IMR-90 (cell line): Measurements from ENCODE around the gene GARIN3. TPM values are rescaled to one million over a fixed set of nuclear protein-coding genes. Genes with fewer than 3 reads are reported as not detected.

Source experiments
- ATAC-seq: fragments of 200-7000 bp; cut with Tn5 transposase; 2 replicates; pipeline ENCODE4 v1.9.1; 2020; ENCODE audit warnings: low read depth, mild to moderate bottlenecking, moderate library complexity
- BruUV-seq: library from RNA; stranded (reverse); fragments of 400-500 nt; replicated peaks from 2 replicates; lab custom pipeline; 2021; lab: Mats Ljungman, UMichigan
- CTCF ChIA-PET: fragments of 300-600 bp; formaldehyde crosslinking; extraction: SDS; loops from one replicate; lab custom pipeline; 2021; ENCODE audit warnings: antibody characterized with exemption; lab: Yijun Ruan, JAX
- POLR2A ChIA-PET: fragments of 300-600 bp; sonication (Branson Sonifier 250); formaldehyde crosslinking; loops from one replicate; lab custom pipeline; 2022; ENCODE audit warnings: antibody characterized with exemption; ENCODE audit not compliant: unreplicated experiment; lab: Charles Lee
- DNase-seq: peaks from one replicate; pipeline ENCODE4 v3.0.0; 2013
- H2AFZ ChIP-seq: replicated peaks from 2 replicates; pipeline ENCODE3; 2013; ENCODE audit warnings: low read length, mild to moderate bottlenecking; ENCODE audit not compliant: poor library complexity
- H2AK5ac ChIP-seq: 2 replicates; pipeline ENCODE4 v1.6.1; 2013; ENCODE audit warnings: low read depth, low read length, inconsistent platforms
- H2AK9ac ChIP-seq: replicated peaks from 2 replicates; pipeline ENCODE3; 2013; ENCODE audit warnings: mild to moderate bottlenecking, low read depth, low read length, moderate library complexity; ENCODE audit not compliant: poor library complexity
- H2BK120ac ChIP-seq: 2 replicates; pipeline ENCODE4 v1.6.1; 2013; ENCODE audit warnings: low read depth, low read length, inconsistent platforms
- H2BK15ac ChIP-seq: 3 replicates; pipeline ENCODE4 v1.6.1; 2013; ENCODE audit warnings: low read depth, low read length, inconsistent platforms
- H2BK20ac ChIP-seq: 2 replicates; pipeline ENCODE4 v1.6.1; 2013; ENCODE audit warnings: low read depth, mild to moderate bottlenecking, inconsistent platforms, low read length, moderate library complexity
- H2BK5ac ChIP-seq: 2 replicates; pipeline ENCODE4 v1.6.1; 2013; ENCODE audit warnings: mild to moderate bottlenecking, low read depth, low read length, inconsistent platforms; ENCODE audit not compliant: poor library complexity, severe bottlenecking
- H3K14ac ChIP-seq: replicated peaks from 2 replicates; pipeline ENCODE4 v1.6.1; 2013; ENCODE audit warnings: low read depth, low read length, inconsistent platforms
- H3K18ac ChIP-seq: 2 replicates; pipeline ENCODE4 v1.6.1; 2013; ENCODE audit warnings: low read depth, low read length, control low read depth
- H3K23ac ChIP-seq: 2 replicates; pipeline ENCODE4 v1.6.1; 2013; ENCODE audit warnings: low read depth, low read length, inconsistent platforms
- H3K27ac ChIP-seq: 2 replicates; pipeline ENCODE4 v1.5.1; 2013; ENCODE audit warnings: mild to moderate bottlenecking, control low read depth, low read length; ENCODE audit not compliant: insufficient read depth
- H3K27me3 ChIP-seq: 2 replicates; pipeline ENCODE4 v1.6.1; 2013; ENCODE audit warnings: low read length; ENCODE audit not compliant: control insufficient read depth, insufficient read depth
- H3K36me3 ChIP-seq: 2 replicates; pipeline ENCODE4 v1.6.1; 2013; ENCODE audit warnings: low read length, mixed read lengths; ENCODE audit not compliant: control insufficient read depth, insufficient read depth
- H3K4ac ChIP-seq: 2 replicates; pipeline ENCODE4 v1.6.1; 2013; ENCODE audit warnings: low read depth, low read length, inconsistent platforms
- H3K4me1 ChIP-seq: 2 replicates; pipeline ENCODE4 v1.6.1; 2013; ENCODE audit warnings: low read length, mixed read lengths; ENCODE audit not compliant: control insufficient read depth, insufficient read depth
- H3K4me2 ChIP-seq: 2 replicates; pipeline ENCODE4 v1.6.1; 2013; ENCODE audit warnings: low read depth, mild to moderate bottlenecking, control low read depth, low read length, moderate library complexity
- H3K4me3 ChIP-seq: 2 replicates; pipeline ENCODE4 v1.5.1; 2013; ENCODE audit warnings: low read depth, mild to moderate bottlenecking, control low read depth, low read length, moderate library complexity; ENCODE audit not compliant: insufficient read depth
- H3K56ac ChIP-seq: 2 replicates; pipeline ENCODE4 v1.6.1; 2013; ENCODE audit warnings: low read length, inconsistent platforms; ENCODE audit not compliant: insufficient read depth; ENCODE audit errors: extremely low read depth
- H3K79me1 ChIP-seq, 2 experiments: 2 replicates each; pipeline ENCODE4 v1.6.1; 2013; ENCODE audit warnings: low read length in 2 of 2, inconsistent platforms in 1 of 2, low read depth in 1 of 2
- H3K9ac ChIP-seq: 2 replicates; pipeline ENCODE4 v1.6.1; 2013; ENCODE audit warnings: low read depth, low read length, control low read depth
- H3K9me1 ChIP-seq: 2 replicates; pipeline ENCODE4 v1.6.1; 2013; ENCODE audit warnings: low read length, inconsistent platforms; ENCODE audit not compliant: insufficient read depth
- H3K9me3 ChIP-seq: 2 replicates; pipeline ENCODE4 v1.6.1; 2013; ENCODE audit warnings: low read length; ENCODE audit not compliant: control insufficient read depth, insufficient read depth
- H4K20me1 ChIP-seq: 2 replicates; pipeline ENCODE4 v1.6.1; 2013; ENCODE audit warnings: low read length, inconsistent platforms; ENCODE audit not compliant: insufficient read depth
- H4K5ac ChIP-seq: 2 replicates; pipeline ENCODE4 v1.6.1; 2013; ENCODE audit warnings: mild to moderate bottlenecking, low read depth, low read length, control low read depth
- H4K8ac ChIP-seq, 2 experiments: 2 replicates each; pipeline ENCODE4 v1.6.1; 2013; ENCODE audit warnings: low read depth in 2 of 2, low read length in 2 of 2, control low read depth in 1 of 2, inconsistent platforms in 1 of 2
- H4K91ac ChIP-seq: 2 replicates; pipeline ENCODE4 v1.6.1; 2013; ENCODE audit warnings: low read depth, low read length, inconsistent platforms; ENCODE audit not compliant: insufficient read depth
- CEBPB ChIP-seq: IDR thresholded peaks from 2 replicates; pipeline ENCODE4 v1.6.1; 2012; ENCODE audit warnings: low read depth, low read length, improper control_type of control experiment
- MAFK ChIP-seq: IDR thresholded peaks from 2 replicates; pipeline ENCODE4 v1.6.1; 2012; ENCODE audit warnings: low read depth, low read length, improper control_type of control experiment
- dilution Hi-C: fragments of 300-500 bp; cut with HindIII; formaldehyde crosslinking; loops from one replicate; pipeline ENCODE4 v1.14.3; 2018; ENCODE audit warnings: low sequenced_read_pairs; ENCODE audit not compliant: unreplicated experiment
- in situ Hi-C: fragments of 300-500 bp; cut with MboI; formaldehyde crosslinking; loops from 3 replicates; pipeline ENCODE4 v1.14.3; 2019; ENCODE audit warnings: low sequenced_read_pairs, inconsistent platforms, mixed read lengths
- intact Hi-C: fragments of 100-400 bp; cut with micrococcal nuclease; formaldehyde crosslinking; loops from 2 replicates; pipeline ENCODE4 v1.10.0; 2022
- polyA plus RNA-seq, 3 experiments: library from polyadenylated mRNA; depleted of rRNA; stranded (reverse); fragments of >200 nt; gene quantifications; 2 replicates each; pipeline ENCODE4 v1.2.3, GENCODE V29; 2012; ENCODE audit warnings: low replicate concordance in 1 of 3
- total RNA-seq: library from RNA; depleted of rRNA; stranded (reverse); fragments of >200 nt; gene quantifications from 2 replicates; pipeline ENCODE4 v1.2.3, GENCODE V29; 2012
- TF ChIP-seq, protein P1 (sequence below): fragments of 150-350 bp; IDR thresholded peaks from 2 replicates; pipeline ENCODE4 v1.6.1; 2017; ENCODE audit warnings: mild to moderate bottlenecking, antibody characterized with exemption, low read length, low read depth
- TF ChIP-seq, protein P2 (sequence below): conservative IDR thresholded peaks from 2 replicates; pipeline ENCODE4 v1.5.1; 2012; ENCODE audit warnings: mild to moderate bottlenecking, low read depth, low read length, improper control_type of control experiment

The GARIN3 gene
- total and polyA plus RNA-seq, 2 of the 4 experiments (the other 2 are of a cell fraction), result not detected

DNA sequence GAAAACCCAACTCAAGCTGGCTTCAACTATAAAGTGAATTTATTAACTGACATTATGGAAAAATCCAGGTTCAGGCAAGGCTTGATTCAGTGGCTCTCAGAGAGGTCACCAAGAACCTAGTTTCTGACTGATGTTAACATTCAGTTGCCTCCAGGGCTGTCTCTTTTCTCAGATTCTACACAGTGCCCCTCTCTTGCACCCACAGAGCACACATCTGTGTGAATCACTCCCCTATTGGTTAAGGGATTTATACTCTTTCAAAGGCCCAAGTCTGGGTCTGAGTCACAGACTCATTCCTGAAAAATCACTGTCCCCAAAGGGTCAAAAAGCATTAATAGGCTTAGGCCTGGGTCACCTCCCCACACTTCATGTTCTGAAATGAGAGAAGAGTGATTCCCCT is 51.1 kb downstream of the GARIN3 start:
- H3K14ac ChIP-seq, result no peak overlapping the region

More for the DNA sequence above, 51.1 kb downstream of the GARIN3 start:
- ATAC-seq, result no peak
- H3K27ac ChIP-seq, result no peak overlapping the region
- H3K36me3 ChIP-seq, result no peaks in the 10 kb centered on the region
- H3K18ac ChIP-seq, result no peak overlapping the region
- H3K9ac ChIP-seq, result no peak overlapping the region
- no peak overlapping the region for H3K4ac ChIP-seq
- dilution Hi-C loops (no loop called here), in situ Hi-C loops (no loop called here), intact Hi-C loops (no loop called here)
- no peak overlapping the region for H3K56ac ChIP-seq
- no peak overlapping the region for H2BK120ac ChIP-seq
- H4K5ac ChIP-seq, result no peak overlapping the region
- no peak for DNase-seq
- H3K4me3 ChIP-seq, result no peak overlapping the region
- POLR2A ChIA-PET, result no interaction called here
- no peak overlapping the region for H3K4me2 ChIP-seq
- H2AK9ac ChIP-seq, result no peak overlapping the region
- no peaks in the 10 kb centered on the region for H3K9me1 ChIP-seq
- no peak overlapping the region for H2BK20ac ChIP-seq
- CTCF ChIA-PET, result interaction anchor here (1.9 kb wide), 1 partner anchor 28 kb away, joined by 5 read pairs; the partner anchor contains the start of gene MED7
- no peaks in the 10 kb centered on the region for H3K27me3 ChIP-seq
- H3K4me1 ChIP-seq, result peaks cover 2% of the 10 kb centered on the region; the same call in 1 of the 2 replicates
- H2AFZ ChIP-seq, result no peak overlapping the region
- no peak overlapping the region for H4K8ac ChIP-seq
- H2BK5ac ChIP-seq, result no peak overlapping the region
- no peaks in the 10 kb centered on the region for H4K20me1 ChIP-seq
- no peak overlapping the region for H2AK5ac ChIP-seq
- H3K9me3 ChIP-seq, result no peaks in the 10 kb centered on the region
- H4K91ac ChIP-seq, result no peak overlapping the region
- no peak overlapping the region for H2BK15ac ChIP-seq
- no peak overlapping the region for H3K23ac ChIP-seq
- no peaks in the 10 kb centered on the region for H3K79me1 ChIP-seq
- BruUV-seq, result no TSS peak
- TF ChIP-seq, protein P1, sequence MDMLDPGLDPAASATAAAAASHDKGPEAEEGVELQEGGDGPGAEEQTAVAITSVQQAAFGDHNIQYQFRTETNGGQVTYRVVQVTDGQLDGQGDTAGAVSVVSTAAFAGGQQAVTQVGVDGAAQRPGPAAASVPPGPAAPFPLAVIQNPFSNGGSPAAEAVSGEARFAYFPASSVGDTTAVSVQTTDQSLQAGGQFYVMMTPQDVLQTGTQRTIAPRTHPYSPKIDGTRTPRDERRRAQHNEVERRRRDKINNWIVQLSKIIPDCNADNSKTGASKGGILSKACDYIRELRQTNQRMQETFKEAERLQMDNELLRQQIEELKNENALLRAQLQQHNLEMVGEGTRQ, result no peak
- TF ChIP-seq, protein P2, sequence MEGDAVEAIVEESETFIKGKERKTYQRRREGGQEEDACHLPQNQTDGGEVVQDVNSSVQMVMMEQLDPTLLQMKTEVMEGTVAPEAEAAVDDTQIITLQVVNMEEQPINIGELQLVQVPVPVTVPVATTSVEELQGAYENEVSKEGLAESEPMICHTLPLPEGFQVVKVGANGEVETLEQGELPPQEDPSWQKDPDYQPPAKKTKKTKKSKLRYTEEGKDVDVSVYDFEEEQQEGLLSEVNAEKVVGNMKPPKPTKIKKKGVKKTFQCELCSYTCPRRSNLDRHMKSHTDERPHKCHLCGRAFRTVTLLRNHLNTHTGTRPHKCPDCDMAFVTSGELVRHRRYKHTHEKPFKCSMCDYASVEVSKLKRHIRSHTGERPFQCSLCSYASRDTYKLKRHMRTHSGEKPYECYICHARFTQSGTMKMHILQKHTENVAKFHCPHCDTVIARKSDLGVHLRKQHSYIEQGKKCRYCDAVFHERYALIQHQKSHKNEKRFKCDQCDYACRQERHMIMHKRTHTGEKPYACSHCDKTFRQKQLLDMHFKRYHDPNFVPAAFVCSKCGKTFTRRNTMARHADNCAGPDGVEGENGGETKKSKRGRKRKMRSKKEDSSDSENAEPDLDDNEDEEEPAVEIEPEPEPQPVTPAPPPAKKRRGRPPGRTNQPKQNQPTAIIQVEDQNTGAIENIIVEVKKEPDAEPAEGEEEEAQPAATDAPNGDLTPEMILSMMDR, result no peak
- TF ChIP-seq CEBPB, result no peak
- TF ChIP-seq MAFK, result no peak
